Progenitor cell of endocrine pancreas (in vitro differentiated cells): ENCODE results near the gene VPS51. TPM values are rescaled to one million over a fixed set of nuclear protein-coding genes. Genes with fewer than 3 reads are reported as not detected.

ENCODE experiments used
- DNase-seq: peaks from one replicate; pipeline ENCODE4 v3.0.0; 2021; ENCODE audit warnings: low spot score; ENCODE audit not compliant: unreplicated experiment
- H3K27ac Mint-ChIP-seq: 2 replicates; pipeline ENCODE4 v1.8.0; 2021; ENCODE audit warnings: mild to moderate bottlenecking, moderate library complexity, mixed read lengths
- H3K27me3 Mint-ChIP-seq: 2 replicates; pipeline ENCODE4 v1.8.0; 2021; ENCODE audit warnings: mixed read lengths
- H3K36me3 Mint-ChIP-seq: 2 replicates; pipeline ENCODE4 v1.8.0; 2022; ENCODE audit warnings: mixed read lengths; ENCODE audit not compliant: insufficient read depth
- H3K4me1 Mint-ChIP-seq: 2 replicates; pipeline ENCODE4 v1.8.0; 2021; ENCODE audit warnings: low read depth, mixed read lengths
- H3K4me3 Mint-ChIP-seq: 2 replicates; pipeline ENCODE4 v1.8.0; 2021; ENCODE audit warnings: low read depth, mild to moderate bottlenecking, moderate library complexity, mixed read lengths
- H3K9me3 Mint-ChIP-seq: 2 replicates; pipeline ENCODE4 v1.8.0; 2021; ENCODE audit warnings: low read depth, mixed read lengths
- CTCF ChIP-seq: fragments of 200-600 bp; sonication (generic); IDR thresholded peaks from one replicate; pipeline ENCODE4 v1.5.0; 2021; ENCODE audit warnings: antibody characterized with exemption, mild to moderate bottlenecking; ENCODE audit not compliant: unreplicated experiment
- total RNA-seq: library from RNA; stranded (reverse); gene quantifications from 2 replicates; pipeline ENCODE4 v1.2.1, GENCODE V29; 2021

Gene VPS51
- total RNA-seq, 1 donor from 2014 or later = 112 TPM

DNA sequence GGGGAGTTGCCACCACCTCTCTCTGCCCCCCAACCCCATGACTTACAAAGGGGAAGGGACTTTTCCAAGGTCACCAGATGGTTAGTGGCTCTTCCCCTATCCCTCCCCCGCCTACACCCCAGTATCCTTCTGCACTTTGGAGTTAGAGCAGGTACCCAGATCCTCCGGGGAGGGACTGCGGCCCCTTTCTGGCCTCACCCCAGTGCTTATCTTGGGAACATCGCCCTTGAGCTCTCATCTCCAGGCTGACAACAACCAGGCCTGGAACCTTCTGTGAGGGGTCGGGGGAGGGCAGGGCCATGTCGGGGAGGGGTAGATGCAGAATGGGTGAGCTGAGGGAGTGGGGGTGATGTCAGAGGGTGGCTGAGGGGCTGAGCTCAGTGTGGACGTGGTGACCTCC is 30.2 kb upstream of the VPS51 start:
- Mint-ChIP-seq H3K9me3 (no peaks in the 10 kb centered on the region), H3K36me3 (no peaks in the 10 kb centered on the region), H3K4me3 (no peak overlapping the region), H3K4me1 (no peaks in the 10 kb centered on the region), H3K27me3 (no peaks in the 10 kb centered on the region), H3K27ac (no peak overlapping the region)
- no peak for TF ChIP-seq CTCF
- DNase-seq = no peak

GRCh38 chr11:65066315-65066714 is 29.7 kb upstream of the VPS51 start:
- H3K4me3 Mint-ChIP-seq = no peak overlapping the region
- no peaks in the 10 kb centered on the region for H3K9me3 Mint-ChIP-seq
- H3K36me3 Mint-ChIP-seq = no peaks in the 10 kb centered on the region
- no peak for TF ChIP-seq CTCF
- no peak for DNase-seq
- no peaks in the 10 kb centered on the region for H3K27me3 Mint-ChIP-seq
- H3K4me1 Mint-ChIP-seq = no peaks in the 10 kb centered on the region
- H3K27ac Mint-ChIP-seq = no peak overlapping the region

DNA sequence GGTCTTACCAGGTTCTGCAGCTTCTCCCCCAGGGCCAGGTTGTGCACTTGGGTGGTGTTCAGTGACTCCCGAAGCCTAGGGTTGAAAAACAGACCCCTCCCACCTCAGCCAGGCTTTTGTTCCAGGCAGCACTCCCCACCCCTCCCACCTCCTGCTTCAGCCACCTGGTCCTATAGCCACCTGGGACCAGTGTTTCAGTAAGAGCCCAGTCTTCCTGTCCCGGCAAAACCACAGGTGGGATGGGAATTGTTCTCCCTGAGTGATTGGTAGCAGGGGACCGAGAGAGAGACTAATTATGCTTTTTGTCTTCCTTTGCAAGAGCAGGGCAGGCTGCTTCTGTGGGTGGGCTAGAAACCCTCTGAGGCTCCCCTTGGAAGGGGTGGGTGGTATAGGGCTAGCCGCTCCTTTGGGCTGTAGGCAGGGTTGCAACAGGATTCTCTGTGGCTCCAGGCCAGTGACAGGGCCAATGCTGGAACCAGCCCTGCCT is 29.2 kb upstream of the VPS51 start:
- Mint-ChIP-seq H3K36me3 (no peaks in the 10 kb centered on the region), H3K4me3 (no peak overlapping the region), H3K27me3 (no peaks in the 10 kb centered on the region), H3K27ac (no peak overlapping the region), H3K4me1 (no peaks in the 10 kb centered on the region), H3K9me3 (no peaks in the 10 kb centered on the region)
- DNase-seq = no peak
- no peak for TF ChIP-seq CTCF

DNA sequence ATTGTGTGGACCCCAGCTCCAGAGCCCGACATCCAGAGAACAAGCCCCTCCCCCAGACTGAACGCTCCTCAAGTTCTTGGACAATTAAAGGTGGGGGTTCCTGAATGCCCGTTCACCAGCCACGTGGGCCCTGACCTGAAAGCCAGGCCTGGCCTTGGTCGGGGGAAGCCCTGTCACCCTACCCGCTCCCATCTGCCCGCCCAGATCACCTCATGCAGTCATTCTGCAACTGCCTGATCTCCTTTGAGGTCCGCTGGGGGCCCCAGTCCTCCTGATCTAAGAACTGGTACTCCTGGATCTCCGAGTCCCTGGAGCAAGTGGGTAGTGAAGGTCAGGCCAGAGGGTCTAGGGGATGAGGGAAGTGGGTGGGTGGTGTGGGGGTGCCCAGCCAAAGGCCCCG is 28.6 kb upstream of the VPS51 start:
- H3K9me3 Mint-ChIP-seq = no peaks in the 10 kb centered on the region
- TF ChIP-seq CTCF = no peak
- no peak overlapping the region for H3K4me3 Mint-ChIP-seq

GRCh38 chr11:65069217-65069616 is 26.8 kb upstream of the VPS51 start:
- H3K27ac Mint-ChIP-seq = no peak overlapping the region
- TF ChIP-seq CTCF = no peak
- H3K4me1 Mint-ChIP-seq = no peaks in the 10 kb centered on the region

More for the DNA sequence above, 28.6 kb upstream of the VPS51 start:
- H3K27me3 Mint-ChIP-seq = no peaks in the 10 kb centered on the region
- H3K27ac Mint-ChIP-seq = no peak overlapping the region
- DNase-seq = no peak
- H3K36me3 Mint-ChIP-seq = no peaks in the 10 kb centered on the region
- no peaks in the 10 kb centered on the region for H3K4me1 Mint-ChIP-seq

More at GRCh38 chr11:65069217-65069616, 26.8 kb upstream of the VPS51 start:
- no peaks in the 10 kb centered on the region for H3K9me3 Mint-ChIP-seq
- no peaks in the 10 kb centered on the region for H3K36me3 Mint-ChIP-seq
- H3K4me3 Mint-ChIP-seq = no peak overlapping the region
- H3K27me3 Mint-ChIP-seq = no peaks in the 10 kb centered on the region
- DNase-seq = no peak
